HG03139 (cell line): ENCODE measurements around the gene CCDC154.

Source experiments
- ATAC-seq: cut with Tn5 transposase; IDR thresholded peaks from one replicate; pipeline ENCODE4 v1.9.1; 2021; ENCODE audit not compliant: unreplicated experiment

CCDC154 gene

GRCh38 chr16:1393613-1394176 is 50.7 kb downstream of the CCDC154 start:
- ATAC-seq = no peak

GRCh38 chr16:1392826-1393225 is 51.5 kb downstream of the CCDC154 start:
- ATAC-seq = no peak

GRCh38 chr16:1390239-1390779 is 54.0 kb downstream of the CCDC154 start:
- no peak for ATAC-seq

- ATAC-seq = no peak
These were observed 54.6 kb downstream of the CCDC154 start for GRCh38 chr16:1389762-1390161.

GRCh38 chr16:1387331-1387730 is 57.0 kb downstream of the CCDC154 start:
- no peak for ATAC-seq

- no peak for ATAC-seq
These were observed 59.1 kb downstream of the CCDC154 start for GRCh38 chr16:1385232-1385631.
